A673 (cell line): ENCODE results near the gene HMG20B. TPM values are rescaled to one million over a fixed set of nuclear protein-coding genes. Genes with fewer than 3 reads are reported as not detected.

ENCODE experiments used
- BruUV-seq: library from RNA; stranded (reverse); fragments of 400-500 nt; replicated peaks from 2 replicates; lab custom pipeline; 2021; lab: Mats Ljungman, UMichigan
- CTCF ChIA-PET: fragments of 300-600 bp; sonication (Branson Sonifier 250); formaldehyde crosslinking; loops from one replicate; lab custom pipeline; 2022; ENCODE audit warnings: antibody characterized with exemption; lab: Charles Lee
- POLR2A ChIA-PET: fragments of 300-600 bp; sonication (Branson Sonifier 250); formaldehyde crosslinking; loops from one replicate; lab custom pipeline; 2022; ENCODE audit warnings: antibody characterized with exemption; ENCODE audit not compliant: low non-redundant PET; lab: Charles Lee
- DNase-seq: peaks from one replicate; pipeline ENCODE4 v3.0.0-alpha.2; 2015; ENCODE audit warnings: low spot score
- H3K27ac ChIP-seq: fragments of 200-600 bp; sonication (generic); 2 replicates; pipeline ENCODE4 v1.5.1; 2016; ENCODE audit warnings: mixed run types, low read depth, mild to moderate bottlenecking, mixed read lengths, antibody characterized with exemption, low read length; ENCODE audit not compliant: poor library complexity, severe bottlenecking
- H3K27me3 ChIP-seq: fragments of 200-600 bp; sonication (generic); replicated peaks from 2 replicates; pipeline ENCODE4 v1.6.1; 2017; ENCODE audit warnings: mixed run types, low read depth, mild to moderate bottlenecking, mixed read lengths, antibody characterized with exemption, low read length; ENCODE audit not compliant: insufficient read depth, poor library complexity
- H3K36me3 ChIP-seq: fragments of 200-600 bp; sonication (generic); 2 replicates; pipeline ENCODE4 v1.6.1; 2016; ENCODE audit warnings: mixed run types, mild to moderate bottlenecking, mixed read lengths, antibody characterized with exemption, low read length; ENCODE audit not compliant: insufficient read depth, poor library complexity, severe bottlenecking
- H3K4me1 ChIP-seq: fragments of 200-600 bp; sonication (generic); 2 replicates; pipeline ENCODE4 v1.6.1; 2017; ENCODE audit warnings: mixed run types, mild to moderate bottlenecking, mixed read lengths, antibody characterized with exemption, low read length; ENCODE audit not compliant: insufficient read depth, poor library complexity, severe bottlenecking
- H3K4me3 ChIP-seq: fragments of 200-600 bp; sonication (generic); 2 replicates; pipeline ENCODE4 v1.5.1; 2016; ENCODE audit warnings: low read depth, mixed run types, mild to moderate bottlenecking, mixed read lengths, low read length; ENCODE audit not compliant: poor library complexity, severe bottlenecking
- H3K9me3 ChIP-seq: fragments of 200-600 bp; sonication (generic); 2 replicates; pipeline ENCODE4 v1.6.1; 2016; ENCODE audit warnings: mixed run types, low read depth, mild to moderate bottlenecking, mixed read lengths, antibody characterized with exemption, low read length; ENCODE audit not compliant: poor library complexity, severe bottlenecking
- CTCF ChIP-seq: fragments of 300-800, 200-600 bp; sonication (generic); conservative IDR thresholded peaks from 2 replicates; pipeline ENCODE4 v1.5.1; 2017; ENCODE audit warnings: low read depth, mild to moderate bottlenecking, antibody characterized with exemption, low read length, moderate library complexity, mixed read lengths
- EZH2 ChIP-seq: fragments of 200-600 bp; sonication (generic); IDR thresholded peaks from 2 replicates; pipeline ENCODE4 v1.6.1; 2017; ENCODE audit warnings: borderline replicate concordance, low read depth, mild to moderate bottlenecking, mixed read lengths, antibody characterized with exemption, low read length; ENCODE audit not compliant: poor library complexity, severe bottlenecking
- intact Hi-C: fragments of 100-400 bp; cut with micrococcal nuclease; formaldehyde crosslinking; loops from one replicate; pipeline ENCODE4 v1.10.0; 2022; ENCODE audit not compliant: unreplicated experiment
- total RNA-seq: library from RNA; stranded (reverse); gene quantifications from 2 replicates; pipeline ENCODE4 v1.2.3, GENCODE V29; 2021

HMG20B gene
- total RNA-seq, 1 experiment from 2014 or later = 53.9 TPM

GRCh38 chr19:3537101-3537437 lies 35.7 kb upstream of the HMG20B start:
- intact Hi-C loops = no loop called here
- CTCF ChIA-PET = no interaction called here
- TF ChIP-seq EZH2 = no peak
- no TSS peak for BruUV-seq
- no peaks in the 10 kb centered on the region for H3K9me3 ChIP-seq
- POLR2A ChIA-PET = no interaction called here
- H3K27me3 ChIP-seq = no peaks in the 10 kb centered on the region
- DNase-seq = no peak
- H3K4me1 ChIP-seq = no peaks in the 10 kb centered on the region
- H3K4me3 ChIP-seq = no peak overlapping the region
- H3K27ac ChIP-seq = no peak overlapping the region
- peaks cover 59% of the 10 kb centered on the region for H3K36me3 ChIP-seq

GRCh38 chr19:3537438-3538240 lies 35.1 kb upstream of the HMG20B start:
- no TSS peak for BruUV-seq
- H3K4me3 ChIP-seq = no peak overlapping the region
- H3K27ac ChIP-seq = no peak overlapping the region
- intact Hi-C loops = no loop called here
- DNase-seq = no peak
- CTCF ChIA-PET = no interaction called here
- H3K27me3 ChIP-seq = no peaks in the 10 kb centered on the region
- H3K4me1 ChIP-seq = no peaks in the 10 kb centered on the region
- POLR2A ChIA-PET = no interaction called here
- no peaks in the 10 kb centered on the region for H3K9me3 ChIP-seq
- peaks cover 53% of the 10 kb centered on the region for H3K36me3 ChIP-seq
- TF ChIP-seq CTCF = no peak

- no peak overlapping the region for H3K4me3 ChIP-seq
- intact Hi-C loops = no loop called here
- BruUV-seq = no TSS peak
- no peaks in the 10 kb centered on the region for H3K9me3 ChIP-seq
- POLR2A ChIA-PET = no interaction called here
- H3K36me3 ChIP-seq = peaks cover 46% of the 10 kb centered on the region
- CTCF ChIA-PET = no interaction called here
- no peak for DNase-seq
- no peak overlapping the region for H3K27ac ChIP-seq
- TF ChIP-seq EZH2 = no peak
- no peak for TF ChIP-seq CTCF
- no peaks in the 10 kb centered on the region for H3K27me3 ChIP-seq
- no peaks in the 10 kb centered on the region for H3K4me1 ChIP-seq
Measured at GRCh38 chr19:3538258-3538929, 34.4 kb upstream of the HMG20B start.
